Brain microvascular endothelial cell (primary cell): ENCODE data around the gene IGFBP7.
A peak's percentile ranks its signal among the peaks of the same experiment; 100 is the strongest.

Source experiments
- DNase-seq: peaks from one replicate; pipeline ENCODE4 v3.0.0-alpha.2; 2020
- H3K27ac ChIP-seq: fragments of 250-450 bp; sonication (Bioruptor Pico); 2 replicates; pipeline ENCODE4 v1.5.1; 2020; ENCODE audit warnings: mild to moderate bottlenecking, moderate library complexity
- H3K27me3 ChIP-seq: fragments of 250-450 bp; sonication (Bioruptor Pico); replicated peaks from 2 replicates; pipeline ENCODE4 v1.5.1; 2020; ENCODE audit warnings: mild to moderate bottlenecking
- H3K36me3 ChIP-seq: fragments of 250-450 bp; sonication (Bioruptor Pico); replicated peaks from 2 replicates; pipeline ENCODE4 v1.5.1; 2020; ENCODE audit warnings: mild to moderate bottlenecking
- H3K4me3 ChIP-seq: 2 replicates; pipeline ENCODE4 v1.5.1; 2011; ENCODE audit warnings: low read depth, mild to moderate bottlenecking, control low read depth, low read length, moderate library complexity
- in situ Hi-C: cut with HindIII; loops from 2 replicates; pipeline ENCODE4 v1.10.0; 2017; ENCODE audit warnings: low sequenced_read_pairs, low pct_ligation_motif_present
- TF ChIP-seq, protein P1 (sequence below): IDR thresholded peaks from 2 replicates; pipeline ENCODE4 v1.5.1; 2011; ENCODE audit warnings: low read depth, mild to moderate bottlenecking, moderate library complexity, low read length, control low read depth, inconsistent platforms; ENCODE audit errors: missing control alignments

Gene IGFBP7

DNA sequence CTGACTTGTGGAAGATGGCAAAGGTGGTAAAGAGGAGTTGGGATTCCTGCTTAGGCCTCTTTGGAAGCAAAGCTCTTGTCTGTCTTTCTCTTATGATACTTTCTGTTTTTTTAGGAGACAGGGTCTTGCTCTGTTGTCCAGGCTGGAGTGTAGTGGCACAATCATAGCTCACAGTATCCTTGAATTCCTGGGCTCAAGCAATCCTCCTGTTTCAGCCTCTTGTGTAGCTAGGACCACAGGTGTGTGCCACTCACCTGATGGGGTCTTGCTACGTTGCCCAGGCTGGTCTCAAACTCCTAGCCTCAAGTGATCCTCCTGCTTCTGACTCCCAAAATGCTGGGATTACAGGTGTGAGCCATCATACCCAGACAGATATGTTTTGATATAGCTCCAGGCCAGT lies 19.3 kb upstream of the IGFBP7 start:
- no peaks in the 10 kb centered on the region for H3K36me3 ChIP-seq
- in situ Hi-C loops = no loop called here
- no peaks in the 10 kb centered on the region for H3K27me3 ChIP-seq
- TF ChIP-seq, protein P1, sequence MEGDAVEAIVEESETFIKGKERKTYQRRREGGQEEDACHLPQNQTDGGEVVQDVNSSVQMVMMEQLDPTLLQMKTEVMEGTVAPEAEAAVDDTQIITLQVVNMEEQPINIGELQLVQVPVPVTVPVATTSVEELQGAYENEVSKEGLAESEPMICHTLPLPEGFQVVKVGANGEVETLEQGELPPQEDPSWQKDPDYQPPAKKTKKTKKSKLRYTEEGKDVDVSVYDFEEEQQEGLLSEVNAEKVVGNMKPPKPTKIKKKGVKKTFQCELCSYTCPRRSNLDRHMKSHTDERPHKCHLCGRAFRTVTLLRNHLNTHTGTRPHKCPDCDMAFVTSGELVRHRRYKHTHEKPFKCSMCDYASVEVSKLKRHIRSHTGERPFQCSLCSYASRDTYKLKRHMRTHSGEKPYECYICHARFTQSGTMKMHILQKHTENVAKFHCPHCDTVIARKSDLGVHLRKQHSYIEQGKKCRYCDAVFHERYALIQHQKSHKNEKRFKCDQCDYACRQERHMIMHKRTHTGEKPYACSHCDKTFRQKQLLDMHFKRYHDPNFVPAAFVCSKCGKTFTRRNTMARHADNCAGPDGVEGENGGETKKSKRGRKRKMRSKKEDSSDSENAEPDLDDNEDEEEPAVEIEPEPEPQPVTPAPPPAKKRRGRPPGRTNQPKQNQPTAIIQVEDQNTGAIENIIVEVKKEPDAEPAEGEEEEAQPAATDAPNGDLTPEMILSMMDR = no peak
- H3K4me3 ChIP-seq = no peak overlapping the region
- no peak for DNase-seq
- no peak overlapping the region for H3K27ac ChIP-seq

DNA sequence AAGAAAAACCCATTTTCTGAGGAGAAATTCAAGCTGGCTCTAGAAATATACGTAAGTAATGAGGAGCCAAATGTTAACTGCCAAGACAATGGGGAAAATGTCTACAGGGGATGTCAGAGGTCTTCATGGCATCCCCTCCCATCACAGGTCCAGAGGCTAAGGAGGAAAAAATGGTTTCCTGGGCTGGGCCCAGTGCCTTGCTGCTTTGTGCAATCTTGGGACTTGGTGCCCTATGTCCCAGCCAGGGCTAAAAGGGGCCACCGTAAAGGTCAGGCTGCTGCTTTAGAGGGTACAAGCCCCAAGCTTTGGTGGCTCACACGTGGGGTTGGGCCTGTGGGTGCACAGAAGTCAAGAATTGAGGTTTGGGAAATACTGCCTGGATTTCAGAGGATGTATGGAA lies 17.2 kb upstream of the IGFBP7 start:
- no peak for DNase-seq
- in situ Hi-C loops = no loop called here
- TF ChIP-seq, protein P1 = no peak
- no peaks in the 10 kb centered on the region for H3K36me3 ChIP-seq
- H3K27me3 ChIP-seq = no peaks in the 10 kb centered on the region
- no peak overlapping the region for H3K4me3 ChIP-seq
- H3K27ac ChIP-seq = no peak overlapping the region

DNA sequence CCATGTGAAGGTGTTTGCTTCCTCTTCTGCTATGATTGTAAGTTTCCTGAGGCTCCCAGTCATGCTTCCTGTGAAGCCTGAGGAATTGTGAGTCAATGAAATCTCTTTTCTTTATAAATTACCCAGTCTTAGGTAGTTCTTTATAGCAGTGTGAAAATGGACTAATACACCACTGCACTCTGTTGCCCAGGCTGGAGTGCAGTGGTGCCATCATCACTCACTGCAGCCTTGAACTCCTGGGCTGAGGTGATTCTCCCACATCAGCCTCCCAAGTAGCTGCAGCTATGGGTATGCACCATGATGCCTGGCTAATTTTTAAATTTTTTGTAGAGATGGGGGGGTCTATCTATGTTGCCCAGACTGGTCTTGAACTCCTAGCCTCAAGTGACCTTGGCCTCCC lies 15.8 kb upstream of the IGFBP7 start:
- DNase-seq = no peak
- TF ChIP-seq, protein P1 = no peak
- Histone ChIP-seq H3K27ac (no peak overlapping the region), H3K4me3 (no peak overlapping the region), H3K27me3 (no peaks in the 10 kb centered on the region), H3K36me3 (no peaks in the 10 kb centered on the region)
- in situ Hi-C loops = no loop called here

DNA sequence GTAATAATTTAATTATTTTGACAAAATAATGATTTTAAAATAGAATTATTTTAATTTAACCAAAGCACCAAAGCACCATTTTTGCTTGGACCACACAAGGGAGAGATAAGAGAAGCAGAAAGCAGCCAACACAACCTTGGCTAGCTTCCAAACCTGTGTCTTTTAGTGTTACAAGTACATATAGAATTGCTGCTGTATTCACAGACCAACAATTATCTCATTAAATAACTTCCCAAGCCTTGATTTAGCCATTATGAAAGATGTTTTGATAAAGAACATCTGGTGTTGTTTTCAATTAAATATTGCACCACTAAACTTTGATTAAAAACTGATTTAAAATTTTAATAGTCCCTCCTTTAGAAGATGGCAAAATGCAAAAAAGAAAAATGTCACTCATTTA lies 14.0 kb upstream of the IGFBP7 start:
- Histone ChIP-seq H3K27me3 (no peaks in the 10 kb centered on the region), H3K27ac (no peak overlapping the region), H3K4me3 (no peak overlapping the region), H3K36me3 (no peaks in the 10 kb centered on the region)
- in situ Hi-C loops = no loop called here
- TF ChIP-seq, protein P1 = no peak
- DNase-seq = no peak

DNA sequence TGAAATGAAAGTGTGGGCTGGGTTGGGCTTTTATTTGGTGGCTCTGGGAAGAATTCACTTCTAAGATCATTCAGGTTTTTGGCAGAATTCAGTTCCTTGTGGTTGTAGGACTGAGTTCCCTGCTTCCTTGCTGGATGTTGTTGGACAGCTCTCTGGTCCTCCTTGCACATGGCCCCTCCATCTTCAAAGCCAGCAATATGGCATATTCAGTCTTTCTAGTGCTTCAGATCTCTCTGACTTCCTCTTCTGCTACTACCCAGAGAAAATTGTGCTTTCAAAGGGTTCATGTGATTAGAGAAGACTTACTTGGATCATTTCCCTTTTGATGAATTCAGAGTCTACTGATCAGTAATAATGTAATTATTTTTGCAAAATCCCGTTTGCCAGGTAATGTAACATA lies 12.8 kb upstream of the IGFBP7 start:
- TF ChIP-seq, protein P1 = no peak
- H3K27me3 ChIP-seq = no peaks in the 10 kb centered on the region
- H3K4me3 ChIP-seq = no peak overlapping the region
- no peak overlapping the region for H3K27ac ChIP-seq
- DNase-seq = no peak
- in situ Hi-C loops = no loop called here
- no peaks in the 10 kb centered on the region for H3K36me3 ChIP-seq

DNA sequence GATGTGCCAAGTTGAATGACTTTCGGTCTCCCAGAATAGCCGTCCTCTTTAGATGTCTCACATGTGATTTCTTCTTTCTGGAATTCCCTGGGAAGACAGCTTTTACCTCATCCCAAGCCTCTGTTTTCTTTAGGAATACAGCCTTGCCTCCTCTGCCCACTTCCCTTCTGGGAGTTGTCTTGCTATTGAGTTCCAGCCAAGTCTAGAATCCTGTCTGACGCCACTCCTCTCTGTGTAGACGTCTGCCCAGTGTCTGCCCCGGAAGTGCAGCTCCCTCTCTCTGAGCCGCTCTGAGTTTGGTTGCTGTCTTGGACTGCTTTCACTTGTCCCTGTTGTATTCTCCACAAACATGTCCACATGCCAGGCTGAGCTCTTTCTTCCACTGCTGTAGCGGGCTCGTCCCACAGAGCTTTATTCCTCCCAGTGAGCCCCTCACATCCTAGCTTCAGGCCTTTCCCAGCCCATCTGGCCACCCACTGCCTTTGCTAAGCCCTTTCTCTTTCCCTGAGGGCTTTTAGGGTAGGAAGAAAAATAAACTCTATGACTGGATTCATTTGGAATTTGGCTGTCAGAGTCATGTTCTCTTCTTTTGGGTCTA lies 9.0 kb upstream of the IGFBP7 start:
- TF ChIP-seq, protein P1 = no peak
- peak; percentile 96 for DNase-seq
- in situ Hi-C loops = no loop called here
- H3K4me3 ChIP-seq = peak overlapping the region; percentile 32
- H3K36me3 ChIP-seq = no peaks in the 10 kb centered on the region
- H3K27ac ChIP-seq = peak overlapping the region; percentile 91
- H3K27me3 ChIP-seq = no peaks in the 10 kb centered on the region
